ENCODE measurements around the gene CENPM. TPM values are rescaled to one million over a fixed set of nuclear protein-coding genes. Genes with fewer than 3 reads are reported as not detected.

CENPM gene
- total and polyA plus RNA-seq, 9 of the 15 experiments (the other 6 are each of a cell fraction or from before 2014, with no cell fraction given) = 11.3 to 67.7 (median 32.3) TPM

DNA sequence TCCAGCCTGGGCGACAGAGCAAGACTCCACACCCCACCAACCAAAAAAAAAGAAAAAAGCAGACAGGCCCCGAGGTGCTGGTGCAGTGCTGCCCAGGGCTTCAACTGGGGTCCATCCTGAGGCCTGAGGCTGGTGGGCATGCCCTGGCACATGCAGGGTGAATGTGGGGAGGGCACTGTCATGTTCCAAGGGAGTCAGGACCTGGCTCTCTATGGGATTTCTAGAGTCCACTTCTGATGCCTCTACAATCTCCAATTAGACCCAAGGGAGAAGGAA is 10.1 kb downstream of the CENPM start:
- CTCF ChIA-PET (ENCODE audit: low intra/inter-chr PET ratio) = no interaction called here

GRCh38 chr22:41935509-41935908 is 11.4 kb downstream of the CENPM start:
- POLR2A ChIA-PET = interaction anchor here (0.6 to 1.6 kb wide), 4 partner anchors 9 to 319 kb away, joined by 3 to 5 read pairs (median 4); partner anchors contain the start of gene TNFRSF13C
- peaks cover 3% of the 10 kb centered on the region for H3K9me1 ChIP-seq (ENCODE audit: control insufficient read depth, insufficient read depth, low read length)
- H3K4me3 ChIP-seq = no peak overlapping the region
- no peaks in the 10 kb centered on the region for H3K27me3 ChIP-seq (ENCODE audit: control insufficient read depth in 2 of 2, insufficient read depth in 2 of 2, low read length in 2 of 2)
- no peak overlapping the region for H2AFZ ChIP-seq (ENCODE audit: low read depth, low read length)
- DNase-seq (ENCODE audit: extremely low read depth in 1 of 4, low spot score in 3 of 4) (no peak), FAIRE-seq (no peak), ATAC-seq (no peak)
- H3K4me2 ChIP-seq (ENCODE audit: insufficient read depth, low read length) = no peak overlapping the region
- 0 out of 3 replicates have a peak, but pooled peaks cover 3% of the 10 kb centered on the region for H3K79me2 ChIP-seq (ENCODE audit: control insufficient read depth, insufficient read depth, low read length)
- CTCF ChIA-PET (ENCODE audit: low intra/inter-chr PET ratio) = interaction anchor here (0.6 kb wide), 1 partner anchor 174 kb away, joined by 4 read pairs; no protein-coding TSS in a partner anchor
- H3K9ac ChIP-seq (ENCODE audit: insufficient read depth in 1 of 2, low read depth in 2 of 2, low read length in 2 of 2) = no peak overlapping the region
- intact Hi-C loops (cut with micrococcal nuclease) = no loop called here
- H3K4me1 ChIP-seq (replicated peaks in 1 of 2; ENCODE audit: control insufficient read depth in 2 of 2, insufficient read depth in 2 of 2, low read length in 2 of 2) = peaks cover 0 to 43% of the 10 kb centered on the region in 2 experiments; a peak in 2 of 5 replicates
- WGBS (ENCODE audit: insufficient coverage, low coverage, missing lambda C conversion rate) = 83% methylated on average over 4 of the region's 9 CpGs
- H3K9me3 ChIP-seq (replicated peaks; ENCODE audit: control insufficient read depth, insufficient read depth, low read depth, low read length) = no peaks in the 10 kb centered on the region
- in situ Hi-C loops (cut with MboI) = no loop called here
- H3K36me3 ChIP-seq (ENCODE audit: control insufficient read depth, insufficient read depth, low read length) = peaks cover 32% of the 10 kb centered on the region; the same call in 2 of the 3 replicates
- H4K20me1 ChIP-seq (replicated peaks; ENCODE audit: control insufficient read depth, insufficient read depth, low read length) = no peaks in the 10 kb centered on the region
- no peak overlapping the region for H3K27ac ChIP-seq (ENCODE audit: extremely low read depth, low read depth, low read length)
- BruUV-seq (replicated peaks) = no TSS peak
- TF ChIP-seq GMEB1 (CRISPR knock-in tag; IDR thresholded peaks at IDR 0.05) (no peak), COPS2 (conservative IDR thresholded peaks at IDR 0.05) (no peak), MIER1 (IDR thresholded peaks at IDR 0.05; ENCODE audit: low read depth) (no peak), NCOA6 (IDR thresholded peaks at IDR 0.05) (no peak), RBFOX2 (IDR thresholded peaks at IDR 0.05; ENCODE audit: low read depth, low read length) (peak; percentile 39), ZBTB7A (IDR thresholded peaks at IDR 0.05; ENCODE audit: borderline replicate concordance, control insufficient read depth, low read depth, low read length) (no peak), POLR2G (IDR thresholded peaks at IDR 0.05; ENCODE audit: low read depth, low read length) (0 out of 2 replicates have a peak, but pooled peaks have one; percentile 43), MCM7 (IDR thresholded peaks at IDR 0.05) (no peak), CTCFL (IDR thresholded peaks at IDR 0.05; ENCODE audit: borderline replicate concordance, insufficient read depth, low read depth, low read length, poor library complexity, severe bottlenecking) (no peak)

More for the DNA sequence above, 10.1 kb downstream of the CENPM start:
- Histone ChIP-seq H3K4me2 (ENCODE audit: insufficient read depth, low read length) (no peak overlapping the region), H3K27ac (ENCODE audit: extremely low read depth, low read depth, low read length) (no peak overlapping the region), H3K4me3 (no peak overlapping the region), H3K4me1 (replicated peaks in 1 of 2; ENCODE audit: control insufficient read depth in 2 of 2, insufficient read depth in 2 of 2, low read length in 2 of 2) (peaks cover 0 to 37% of the 10 kb centered on the region in 2 experiments; a peak in 2 of 5 replicates), H3K27me3 (ENCODE audit: control insufficient read depth in 2 of 2, insufficient read depth in 2 of 2, low read length in 2 of 2) (no peaks in the 10 kb centered on the region), H3K36me3 (ENCODE audit: control insufficient read depth, insufficient read depth, low read length) (peaks cover 45% of the 10 kb centered on the region; the same call in 2 of the 3 replicates), H3K79me2 (ENCODE audit: control insufficient read depth, insufficient read depth, low read length) (0 out of 3 replicates have a peak, but pooled peaks cover 5% of the 10 kb centered on the region), H4K20me1 (replicated peaks; ENCODE audit: control insufficient read depth, insufficient read depth, low read length) (peaks cover 11% of the 10 kb centered on the region; the same call in 1 of the 2 replicates), H2AFZ (ENCODE audit: low read depth, low read length) (no peak overlapping the region), H3K9ac (ENCODE audit: insufficient read depth in 1 of 2, low read depth in 2 of 2, low read length in 2 of 2) (no peak overlapping the region), H3K9me3 (replicated peaks; ENCODE audit: control insufficient read depth, insufficient read depth, low read depth, low read length) (no peaks in the 10 kb centered on the region), H3K9me1 (ENCODE audit: control insufficient read depth, insufficient read depth, low read length) (peaks cover 3% of the 10 kb centered on the region)
- intact Hi-C loops (cut with micrococcal nuclease) (no loop called here), in situ Hi-C loops (cut with MboI) (no loop called here)
- BruUV-seq (replicated peaks) = no TSS peak
- WGBS (ENCODE audit: insufficient coverage, low coverage, missing lambda C conversion rate) = 61% methylated on average over 2 of the region's 2 CpGs
- FAIRE-seq (no peak), ATAC-seq (no peak), DNase-seq (ENCODE audit: extremely low read depth in 1 of 4, low spot score in 3 of 4) (no peak)
- TF ChIP-seq RAD21 (CRISPR knock-in tag; conservative IDR thresholded peaks at IDR 0.05 in 1 of 2, IDR thresholded peaks at IDR 0.05 in 1 of 2) = no peak
- peak; percentile 40; the same call in 1 of the 2 replicates for TF ChIP-seq POLR2G (IDR thresholded peaks at IDR 0.05; ENCODE audit: low read depth, low read length)
- no peak for TF ChIP-seq PHF20 (IDR thresholded peaks at IDR 0.05; ENCODE audit: partially characterized antibody)
- POLR2A ChIA-PET = interaction anchor here (1.2 to 1.6 kb wide), 2 partner anchors 11 to 13 kb away, joined by 4 to 5 read pairs; partner anchors contain the start of gene TNFRSF13C

All from K562 (cell line).